CD4-positive, CD25-positive, alpha-beta regulatory T cell (primary cell): ENCODE results near the gene LGALS12. TPM values are rescaled to one million over a fixed set of nuclear protein-coding genes. Genes with fewer than 3 reads are reported as not detected.
"Not testable (repeated sequence)": the region's sequence is repeated elsewhere in the genome, so short reads cannot be mapped to it uniquely, and the experiment has no call there.

ENCODE experiments used
- ATAC-seq, 2 donors: fragments of 150-1000 bp; cut with Tn5 transposase; one replicate each; pipeline ENCODE4 v1.10.0; 2021; ENCODE audit warnings: low read depth in 2 of 2, moderate number of reproducible peaks in 2 of 2, moderate library complexity in 1 of 2
- DNase-seq, 3 donors: peaks; one replicate each; pipeline versions ENCODE4 v3.0.0 to v3.0.0-alpha.2; 2012 to 2022; ENCODE audit warnings: mixed read lengths in 1 of 3
- H3K27ac ChIP-seq: one replicate; pipeline ENCODE4 v1.7.0; 2013; ENCODE audit warnings: mild to moderate bottlenecking, low read length; ENCODE audit not compliant: insufficient read depth, poor library complexity, severe bottlenecking
- H3K27me3 ChIP-seq: one replicate; pipeline ENCODE4 v1.7.0; 2013; ENCODE audit warnings: low read length; ENCODE audit not compliant: control insufficient read depth, insufficient read depth
- H3K36me3 ChIP-seq: one replicate; pipeline ENCODE4 v1.7.0; 2013; ENCODE audit warnings: mild to moderate bottlenecking, low read length, moderate library complexity; ENCODE audit not compliant: control insufficient read depth, insufficient read depth
- H3K4me1 ChIP-seq: 2 replicates; pipeline ENCODE4 v1.7.0; 2013; ENCODE audit warnings: mild to moderate bottlenecking, low read length; ENCODE audit not compliant: insufficient read depth, control insufficient read depth, poor library complexity, severe bottlenecking
- H3K4me3 ChIP-seq: one replicate; pipeline ENCODE4 v1.7.0; 2013; ENCODE audit warnings: low read depth, mild to moderate bottlenecking, low read length, moderate library complexity
- H3K9me3 ChIP-seq, 2 experiments: 1 replicate in 1 of 2; 2 replicates in 1 of 2; pipeline ENCODE4 v1.7.0; 2013; ENCODE audit warnings: low read length in 2 of 2, mild to moderate bottlenecking in 1 of 2, moderate library complexity in 1 of 2; ENCODE audit not compliant: control insufficient read depth in 2 of 2
- H3K27ac Mint-ChIP-seq, 3 donors: one replicate each; pipeline ENCODE4 v1.8.0; 2020 to 2022; ENCODE audit warnings: mild to moderate bottlenecking in 3 of 3, mixed read lengths in 3 of 3, moderate library complexity in 2 of 3
- H3K27me3 Mint-ChIP-seq: one replicate; pipeline ENCODE4 v1.8.0; 2022; ENCODE audit warnings: mild to moderate bottlenecking, mixed read lengths
- H3K36me3 Mint-ChIP-seq: one replicate; pipeline ENCODE4 v1.8.0; 2020; ENCODE audit warnings: mixed read lengths
- H3K4me1 Mint-ChIP-seq, 4 donors: one replicate each; pipeline ENCODE4 v1.8.0; 2020 to 2022; ENCODE audit warnings: mixed read lengths in 4 of 4, mild to moderate bottlenecking in 1 of 4
- H3K4me3 Mint-ChIP-seq, 4 donors: one replicate each; pipeline ENCODE4 v1.8.0; 2020 to 2022; ENCODE audit warnings: mild to moderate bottlenecking in 4 of 4, mixed read lengths in 4 of 4, moderate library complexity in 3 of 4
- H3K9me3 Mint-ChIP-seq, 7 donors: one replicate each; pipeline ENCODE4 v1.8.0; 2020 to 2022; ENCODE audit warnings: mixed read lengths in 7 of 7, mild to moderate bottlenecking in 3 of 7, moderate library complexity in 2 of 7
- polyA plus RNA-seq, 4 donors: library from polyadenylated mRNA; unstranded; fragments of 300-500 nt; fragmentation: Illumina TruSeq; gene quantifications; one replicate each; pipeline ENCODE4 v1.2.3, GENCODE V29; 2021
- total RNA-seq: library from RNA; stranded (reverse); gene quantifications from one replicate; pipeline ENCODE4 v1.2.3, GENCODE V29; 2022

LGALS12 gene
- total and polyA plus RNA-seq, 5 donors from 2014 or later: 0.94 TPM; not detected in 4

DNA sequence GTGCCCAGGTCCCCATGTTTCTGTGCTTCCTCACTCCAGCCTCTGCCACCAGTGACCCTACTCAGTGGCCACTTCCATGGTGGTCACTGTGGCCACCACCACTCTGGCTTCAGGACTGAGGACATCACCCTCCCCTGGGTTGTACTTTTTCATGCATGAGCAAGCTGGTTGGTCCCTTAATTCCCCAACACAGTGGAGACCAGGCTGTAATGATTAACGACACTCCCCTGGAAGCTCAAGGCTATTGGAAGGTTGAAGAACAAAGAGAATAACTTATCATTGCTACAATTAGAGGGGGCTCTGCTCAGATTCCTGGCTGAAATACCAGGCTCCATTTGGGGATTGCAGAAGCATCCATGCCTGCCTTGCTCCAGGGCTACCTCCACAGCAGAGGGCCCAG lies 41.2 kb downstream of the LGALS12 start:
- Mint-ChIP-seq H3K4me1 (peaks cover 22 to 41% (median 24%) of the 10 kb centered on the region in 4 donors), H3K9me3 (no peaks in the 10 kb centered on the region), H3K27me3 (no peaks in the 10 kb centered on the region), H3K36me3 (peaks cover 33% of the 10 kb centered on the region), H3K4me3 (peak overlapping the region in 1 of 4 donors; percentile 76), H3K27ac (peak overlapping the region; percentile 72 to 82 (median 74))
- H3K9me3 ChIP-seq: no peaks in the 10 kb centered on the region
- peaks cover 46% of the 10 kb centered on the region for H3K36me3 ChIP-seq
- H3K27ac ChIP-seq: no peak overlapping the region
- ATAC-seq (no peak), DNase-seq (no peak)
- H3K4me1 ChIP-seq: peaks cover 8% of the 10 kb centered on the region
- no peaks in the 10 kb centered on the region for H3K27me3 ChIP-seq
- no peak overlapping the region for H3K4me3 ChIP-seq

DNA sequence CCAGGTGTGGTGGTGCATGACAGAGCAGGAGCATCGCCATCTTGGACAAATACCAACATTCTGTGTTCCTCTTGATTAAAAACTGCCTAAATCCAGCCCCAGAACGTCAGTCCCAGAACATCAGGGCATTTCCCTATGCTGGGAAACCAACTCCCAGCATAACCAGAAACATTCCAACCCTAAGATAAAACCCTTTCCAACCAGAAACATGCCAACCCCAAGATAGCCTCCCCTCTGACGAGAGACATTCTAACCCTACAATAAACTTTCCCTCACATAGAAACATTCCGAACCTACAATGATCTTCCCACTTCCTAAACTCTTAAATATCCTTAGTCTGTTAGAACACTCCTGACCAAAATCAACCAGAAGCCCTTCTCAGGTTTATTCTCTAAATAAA lies 42.3 kb downstream of the LGALS12 start:
- Mint-ChIP-seq H3K9me3 (no peaks in the 10 kb centered on the region), H3K4me1 (peaks cover 22 to 41% (median 26%) of the 10 kb centered on the region in 4 donors), H3K27me3 (no peaks in the 10 kb centered on the region), H3K27ac (no peak overlapping the region), H3K36me3 (peaks cover 27% of the 10 kb centered on the region), H3K4me3 (no peak overlapping the region)
- Histone ChIP-seq H3K27me3 (no peaks in the 10 kb centered on the region), H3K4me3 (no peak overlapping the region), H3K4me1 (peaks cover 17% of the 10 kb centered on the region), H3K9me3 (no peaks in the 10 kb centered on the region), H3K36me3 (peaks cover 41% of the 10 kb centered on the region), H3K27ac (no peak overlapping the region)
- no peak for DNase-seq
- ATAC-seq: no peak

DNA sequence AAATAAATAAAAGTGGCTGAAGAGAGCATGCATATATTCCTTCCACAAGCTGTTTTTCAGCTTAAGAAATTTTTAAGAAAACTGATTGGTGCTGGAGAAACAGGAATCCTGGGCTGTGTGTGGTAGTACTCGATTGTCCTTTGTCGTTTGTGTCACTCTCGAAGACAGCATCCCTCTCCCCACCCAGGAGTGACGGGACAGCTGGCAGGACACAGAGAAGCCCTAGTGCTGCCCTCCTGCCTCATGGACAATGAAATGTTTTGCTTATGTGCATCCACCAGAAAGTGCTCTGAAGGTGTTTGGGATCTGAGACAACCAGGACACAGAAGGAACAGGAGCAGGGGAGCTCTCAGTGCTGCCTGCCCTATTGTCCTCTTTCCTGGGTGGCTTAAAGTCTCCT lies 43.5 kb downstream of the LGALS12 start:
- Mint-ChIP-seq H3K27me3 (no peaks in the 10 kb centered on the region), H3K4me1 (peaks cover 18 to 44% (median 30%) of the 10 kb centered on the region in 4 donors), H3K27ac (peak overlapping the region; percentile 23 to 65 (median 56)), H3K9me3 (no peaks in the 10 kb centered on the region), H3K36me3 (peaks cover 26% of the 10 kb centered on the region), H3K4me3 (peak overlapping the region in 1 of 4 donors; percentile 27)
- H3K4me3 ChIP-seq: no peak overlapping the region
- peaks cover 29% of the 10 kb centered on the region for H3K36me3 ChIP-seq
- H3K27me3 ChIP-seq: no peaks in the 10 kb centered on the region
- H3K9me3 ChIP-seq: no peaks in the 10 kb centered on the region
- peaks cover 29% of the 10 kb centered on the region for H3K4me1 ChIP-seq
- DNase-seq (no peak), ATAC-seq (no peak)
- H3K27ac ChIP-seq: no peak overlapping the region

DNA sequence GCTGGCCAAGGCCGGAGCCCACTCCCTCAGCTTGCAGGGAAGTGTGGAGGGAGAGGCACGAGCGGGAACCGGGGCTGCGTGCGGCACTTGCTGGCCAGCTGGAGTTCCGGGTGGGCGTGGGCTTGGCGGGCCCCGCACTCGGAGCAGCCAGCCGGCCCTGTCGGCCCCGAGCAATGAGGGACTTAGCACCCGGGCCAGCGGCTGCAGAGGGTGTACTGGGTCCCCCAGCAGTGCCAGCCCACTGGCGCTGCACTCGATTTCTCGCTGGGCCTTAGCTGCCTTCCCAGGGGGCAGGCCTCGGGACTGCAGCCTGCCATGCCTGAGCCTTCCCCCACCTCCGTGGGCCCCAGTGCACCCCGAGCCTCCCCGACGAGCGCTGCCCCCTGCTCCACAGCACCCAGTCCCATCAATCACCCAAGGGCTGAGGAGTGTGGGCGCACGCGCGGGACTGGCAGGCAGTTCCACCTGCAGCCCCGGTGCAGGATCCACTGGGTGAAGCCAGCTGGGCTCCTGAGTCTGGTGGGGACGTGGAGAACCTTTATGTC lies 44.3 kb downstream of the LGALS12 start:
- Mint-ChIP-seq H3K4me1 (peaks cover 22 to 47% (median 34%) of the 10 kb centered on the region in 4 donors), H3K36me3 (peaks cover 22% of the 10 kb centered on the region), H3K4me3 (peak overlapping the region in 2 of 4 donors; percentile 84 to 86), H3K27ac (peak overlapping the region in 1 of 3 donors; percentile 84)
- H3K4me3 ChIP-seq, DNase-seq, H3K9me3 ChIP-seq, H3K27ac ChIP-seq, H3K9me3 Mint-ChIP-seq, H3K27me3 Mint-ChIP-seq, ATAC-seq, H3K27me3 ChIP-seq: not testable (repeated sequence)
- Histone ChIP-seq H3K36me3 (peaks cover 21% of the 10 kb centered on the region), H3K4me1 (peaks cover 37% of the 10 kb centered on the region)

- Histone ChIP-seq H3K4me3 (peak overlapping the region; percentile 31), H3K36me3 (peaks cover 10% of the 10 kb centered on the region), H3K27me3 (no peaks in the 10 kb centered on the region), H3K4me1 (peaks cover 37% of the 10 kb centered on the region), H3K9me3 (no peaks in the 10 kb centered on the region), H3K27ac (peak overlapping the region; percentile 47)
- peak in 1 of 3 donors; percentile 37 for DNase-seq
- peaks cover 16% of the 10 kb centered on the region for H3K36me3 Mint-ChIP-seq
- no peak for ATAC-seq
- no peaks in the 10 kb centered on the region for H3K27me3 Mint-ChIP-seq
- H3K4me1 Mint-ChIP-seq: peaks cover 23 to 57% (median 35%) of the 10 kb centered on the region in 4 donors
- H3K27ac Mint-ChIP-seq: peak overlapping the region; percentile 84 to 92 (median 91)
- H3K9me3 Mint-ChIP-seq: no peaks in the 10 kb centered on the region
- peak overlapping the region; percentile 81 to 91 (median 85) for H3K4me3 Mint-ChIP-seq
Measured at GRCh38 chr11:63551091-63551888, 45.4 kb downstream of the LGALS12 start.

DNA sequence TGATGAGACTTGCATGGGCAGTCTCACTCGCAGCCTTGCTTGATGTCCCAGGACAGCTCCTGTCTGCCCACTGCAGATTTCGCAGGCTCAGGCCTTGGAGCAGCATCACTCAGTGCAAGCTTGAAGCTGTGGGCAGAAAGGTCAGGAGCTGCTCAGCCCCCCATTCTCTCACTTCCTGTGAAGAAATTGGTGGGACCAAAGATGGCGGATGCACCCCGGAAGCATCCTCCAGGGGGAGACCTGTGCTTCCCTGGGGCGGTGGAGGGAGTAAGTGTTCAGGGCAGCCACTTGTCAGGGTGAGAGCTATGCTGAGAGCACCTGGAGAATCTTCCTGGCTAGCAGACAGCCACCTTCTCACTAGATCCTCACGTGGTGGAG lies 46.0 kb downstream of the LGALS12 start:
- Mint-ChIP-seq H3K27ac (peak overlapping the region in 2 of 3 donors; percentile 66 to 84), H3K27me3 (no peaks in the 10 kb centered on the region)

GRCh38 chr11:63552921-63553320 lies 47.0 kb downstream of the LGALS12 start:
- H3K27ac Mint-ChIP-seq: peak overlapping the region; percentile 84 to 97 (median 88)
- DNase-seq (no peak), ATAC-seq (no peak)
- Histone ChIP-seq H3K27me3 (no peaks in the 10 kb centered on the region), H3K36me3 (peaks cover 3% of the 10 kb centered on the region), H3K4me1 (peaks cover 37% of the 10 kb centered on the region), H3K27ac (peak overlapping the region; percentile 74), H3K9me3 (no peaks in the 10 kb centered on the region), H3K4me3 (no peak overlapping the region)
- H3K4me1 Mint-ChIP-seq: peaks cover 26 to 62% (median 35%) of the 10 kb centered on the region in 4 donors
- H3K27me3 Mint-ChIP-seq: no peaks in the 10 kb centered on the region
- H3K4me3 Mint-ChIP-seq: peak overlapping the region; percentile 2 to 91 (median 82)
- no peaks in the 10 kb centered on the region for H3K9me3 Mint-ChIP-seq
- H3K36me3 Mint-ChIP-seq: peaks cover 3% of the 10 kb centered on the region

More for the DNA sequence above, 46.0 kb downstream of the LGALS12 start:
- Histone ChIP-seq H3K9me3 (no peaks in the 10 kb centered on the region), H3K27me3 (no peaks in the 10 kb centered on the region), H3K4me3 (peak overlapping the region; percentile 31), H3K27ac (peak overlapping the region; percentile 47), H3K4me1 (peaks cover 37% of the 10 kb centered on the region), H3K36me3 (peaks cover 6% of the 10 kb centered on the region)
- peaks cover 10% of the 10 kb centered on the region for H3K36me3 Mint-ChIP-seq
- H3K9me3 Mint-ChIP-seq: no peaks in the 10 kb centered on the region
- H3K4me1 Mint-ChIP-seq: peaks cover 24 to 63% (median 34%) of the 10 kb centered on the region in 4 donors
- peak overlapping the region in 3 of 4 donors; percentile 81 to 91 (median 86) for H3K4me3 Mint-ChIP-seq
- no peak for ATAC-seq
- DNase-seq: no peak
